ENCODE results near the gene ABO. TPM values are rescaled to one million over a fixed set of nuclear protein-coding genes. Genes with fewer than 3 reads are reported as not detected.
"Not testable (repeated sequence)": the region's sequence is repeated elsewhere in the genome, so short reads cannot be mapped to it uniquely, and the experiment has no call there.

ABO gene
- total RNA-seq, 1 experiment from 2014 or later: not detected

- no peak for DNase-seq (ENCODE audit: low read depth)
Measured at GRCh38 chr9:133226219-133227171, 48.5 kb downstream of the ABO start.

GRCh38 chr9:133225171-133226011, 49.6 kb downstream of the ABO start:
- DNase-seq (ENCODE audit: low read depth): no peak

GRCh38 chr9:133224762-133225161, 50.2 kb downstream of the ABO start:
- DNase-seq (ENCODE audit: low read depth): no peak

- DNase-seq (ENCODE audit: low read depth): peak; percentile 53
Measured at GRCh38 chr9:133223159-133223756, 51.7 kb downstream of the ABO start.

- DNase-seq (ENCODE audit: low read depth): not testable (repeated sequence)
Measured at GRCh38 chr9:133221994-133222393, 53.0 kb downstream of the ABO start.

- DNase-seq (ENCODE audit: low read depth): no peak
Measured at GRCh38 chr9:133221177-133221809, 53.7 kb downstream of the ABO start.

GRCh38 chr9:133218049-133218975, 56.7 kb downstream of the ABO start:
- DNase-seq (ENCODE audit: low read depth): not testable (repeated sequence)

- DNase-seq (ENCODE audit: low read depth): not testable (repeated sequence)
Measured at GRCh38 chr9:133217333-133217988, 57.5 kb downstream of the ABO start.

- peak; percentile 59 for DNase-seq (ENCODE audit: low read depth)
Measured at GRCh38 chr9:133214276-133214675, 60.7 kb downstream of the ABO start.

GRCh38 chr9:133210609-133211008, 64.4 kb downstream of the ABO start:
- no peak for DNase-seq (ENCODE audit: low read depth)

GRCh38 chr9:133210202-133210532, 64.8 kb downstream of the ABO start:
- no peak for DNase-seq (ENCODE audit: low read depth)

- not testable (repeated sequence) for DNase-seq (ENCODE audit: low read depth)
Measured at GRCh38 chr9:133209327-133210201, 65.4 kb downstream of the ABO start.

GRCh38 chr9:133208880-133209300, 66.1 kb downstream of the ABO start, which contains the start of gene OBP2B:
OBP2B (minus strand) TSS chr9:133209250; CDS start chr9:133209199, 51 bp downstream.
- not testable (repeated sequence) for DNase-seq (ENCODE audit: low read depth)

GRCh38 chr9:133208171-133208879, 66.7 kb downstream of the ABO start:
- not testable (repeated sequence) for DNase-seq (ENCODE audit: low read depth)

- DNase-seq (ENCODE audit: low read depth): no peak
Measured at GRCh38 chr9:133207540-133208170, 67.3 kb downstream of the ABO start.

- no peak for DNase-seq (ENCODE audit: low read depth)
Measured at GRCh38 chr9:133207021-133207531, 67.9 kb downstream of the ABO start.

All from Daoy (cell line).